Vagina (tissue), 2 donors: ENCODE measurements around the gene ANKS1A.

Source experiments
- POLR2A ChIP-seq, 2 donors: fragments of 450-650 bp; IDR thresholded peaks; one replicate each; pipeline ENCODE4 v1.6.1; 2017; ENCODE audit warnings: antibody characterized with exemption in 2 of 2, mild to moderate bottlenecking in 2 of 2, moderate library complexity in 2 of 2
- TF ChIP-seq, protein P1 (sequence below), 3 experiments: fragments of 450-650 bp in 2 of 3; fragments of 200-600 bp in 1 of 3; sonication (generic) in 1 of 3; IDR thresholded peaks; one replicate each; pipeline ENCODE4 v1.5.1; 2017 to 2019; ENCODE audit warnings: antibody characterized with exemption in 3 of 3, mild to moderate bottlenecking in 2 of 3, moderate library complexity in 2 of 3

DNA sequence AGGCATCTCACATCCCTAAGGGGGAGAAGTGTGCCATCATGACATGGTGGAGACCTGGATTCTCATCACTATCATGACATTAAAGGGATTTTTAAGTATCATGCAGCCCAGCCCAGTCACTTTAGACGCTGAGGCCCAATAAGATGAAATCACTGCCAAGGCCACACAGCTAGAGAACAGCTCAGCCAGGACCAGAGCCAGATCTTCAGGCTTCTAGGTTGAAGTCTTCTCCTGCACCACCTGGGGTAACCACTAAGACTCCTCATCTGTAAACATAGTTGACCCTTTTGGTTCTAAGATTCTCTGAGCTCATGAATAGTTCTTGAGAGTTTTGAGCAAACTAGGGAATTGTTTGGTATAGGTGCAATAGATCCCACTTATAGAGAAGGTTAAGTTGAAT, 126.9 kb downstream of the ANKS1A start:
- TF ChIP-seq, protein P1, sequence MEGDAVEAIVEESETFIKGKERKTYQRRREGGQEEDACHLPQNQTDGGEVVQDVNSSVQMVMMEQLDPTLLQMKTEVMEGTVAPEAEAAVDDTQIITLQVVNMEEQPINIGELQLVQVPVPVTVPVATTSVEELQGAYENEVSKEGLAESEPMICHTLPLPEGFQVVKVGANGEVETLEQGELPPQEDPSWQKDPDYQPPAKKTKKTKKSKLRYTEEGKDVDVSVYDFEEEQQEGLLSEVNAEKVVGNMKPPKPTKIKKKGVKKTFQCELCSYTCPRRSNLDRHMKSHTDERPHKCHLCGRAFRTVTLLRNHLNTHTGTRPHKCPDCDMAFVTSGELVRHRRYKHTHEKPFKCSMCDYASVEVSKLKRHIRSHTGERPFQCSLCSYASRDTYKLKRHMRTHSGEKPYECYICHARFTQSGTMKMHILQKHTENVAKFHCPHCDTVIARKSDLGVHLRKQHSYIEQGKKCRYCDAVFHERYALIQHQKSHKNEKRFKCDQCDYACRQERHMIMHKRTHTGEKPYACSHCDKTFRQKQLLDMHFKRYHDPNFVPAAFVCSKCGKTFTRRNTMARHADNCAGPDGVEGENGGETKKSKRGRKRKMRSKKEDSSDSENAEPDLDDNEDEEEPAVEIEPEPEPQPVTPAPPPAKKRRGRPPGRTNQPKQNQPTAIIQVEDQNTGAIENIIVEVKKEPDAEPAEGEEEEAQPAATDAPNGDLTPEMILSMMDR (IDR thresholded peaks at IDR 0.05): no peak
- TF ChIP-seq POLR2A (IDR thresholded peaks at IDR 0.05): no peak
